ENCODE data around the gene TRIM40. TPM values are rescaled to one million over a fixed set of nuclear protein-coding genes. Genes with fewer than 3 reads are reported as not detected.

TRIM40 gene
- total RNA-seq, 3 donors from 2014 or later (not counting 1 experiment from before 2014, with no cell fraction given): 0.26 to 0.30 TPM; not detected in 1

GRCh38 chr6:30092852-30093543 lies 42.9 kb upstream of the TRIM40 start:
- no peak overlapping the region for H3K4me3 ChIP-seq (ENCODE audit: low read length)
- no peaks in the 10 kb centered on the region for H3K4me1 ChIP-seq (ENCODE audit: control insufficient read depth, insufficient read depth, low read length)
- H3K36me3 ChIP-seq (ENCODE audit: control insufficient read depth, insufficient read depth, low read length): no peaks in the 10 kb centered on the region
- ATAC-seq (no peak), DNase-seq (no peak)
- Mint-ChIP-seq H3K36me3 (no peaks in the 10 kb centered on the region), H3K9me3 (no peaks in the 10 kb centered on the region), H3K4me3 (no peak overlapping the region), H3K27me3 (ENCODE audit: low read depth in 2 of 2) (peaks cover 65 to 71% of the 10 kb centered on the region in 2 donors), H3K4me1 (no peaks in the 10 kb centered on the region), H3K27ac (no peak overlapping the region)
- peaks cover 28% of the 10 kb centered on the region for H3K27me3 ChIP-seq (ENCODE audit: control insufficient read depth, insufficient read depth, low read length)
- TF ChIP-seq, protein P1, sequence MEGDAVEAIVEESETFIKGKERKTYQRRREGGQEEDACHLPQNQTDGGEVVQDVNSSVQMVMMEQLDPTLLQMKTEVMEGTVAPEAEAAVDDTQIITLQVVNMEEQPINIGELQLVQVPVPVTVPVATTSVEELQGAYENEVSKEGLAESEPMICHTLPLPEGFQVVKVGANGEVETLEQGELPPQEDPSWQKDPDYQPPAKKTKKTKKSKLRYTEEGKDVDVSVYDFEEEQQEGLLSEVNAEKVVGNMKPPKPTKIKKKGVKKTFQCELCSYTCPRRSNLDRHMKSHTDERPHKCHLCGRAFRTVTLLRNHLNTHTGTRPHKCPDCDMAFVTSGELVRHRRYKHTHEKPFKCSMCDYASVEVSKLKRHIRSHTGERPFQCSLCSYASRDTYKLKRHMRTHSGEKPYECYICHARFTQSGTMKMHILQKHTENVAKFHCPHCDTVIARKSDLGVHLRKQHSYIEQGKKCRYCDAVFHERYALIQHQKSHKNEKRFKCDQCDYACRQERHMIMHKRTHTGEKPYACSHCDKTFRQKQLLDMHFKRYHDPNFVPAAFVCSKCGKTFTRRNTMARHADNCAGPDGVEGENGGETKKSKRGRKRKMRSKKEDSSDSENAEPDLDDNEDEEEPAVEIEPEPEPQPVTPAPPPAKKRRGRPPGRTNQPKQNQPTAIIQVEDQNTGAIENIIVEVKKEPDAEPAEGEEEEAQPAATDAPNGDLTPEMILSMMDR (IDR thresholded peaks at IDR 0.05): no peak
- intact Hi-C loops (cut with micrococcal nuclease): no loop called here
- no peaks in the 10 kb centered on the region for H3K9me3 ChIP-seq (ENCODE audit: control insufficient read depth, insufficient read depth, low read length)
- H3K27ac ChIP-seq (ENCODE audit: low read length): no peak overlapping the region
- WGBS (ENCODE audit: insufficient coverage): 87% methylated on average over 5 of the region's 6 CpGs

- Histone ChIP-seq H3K4me1 (ENCODE audit: control insufficient read depth, insufficient read depth, low read length) (no peaks in the 10 kb centered on the region), H3K9me3 (ENCODE audit: control insufficient read depth, insufficient read depth, low read length) (no peaks in the 10 kb centered on the region), H3K27ac (ENCODE audit: low read length) (no peak overlapping the region), H3K36me3 (ENCODE audit: control insufficient read depth, insufficient read depth, low read length) (no peaks in the 10 kb centered on the region), H3K4me3 (ENCODE audit: low read length) (no peak overlapping the region), H3K27me3 (ENCODE audit: control insufficient read depth, insufficient read depth, low read length) (peaks cover 34% of the 10 kb centered on the region)
- Mint-ChIP-seq H3K27me3 (ENCODE audit: low read depth in 2 of 2) (peaks cover 70 to 75% of the 10 kb centered on the region in 2 donors), H3K4me3 (no peak overlapping the region), H3K27ac (no peak overlapping the region), H3K4me1 (no peaks in the 10 kb centered on the region), H3K36me3 (no peaks in the 10 kb centered on the region), H3K9me3 (no peaks in the 10 kb centered on the region)
- DNase-seq: no peak
- 32% methylated on average over 3 of the region's 5 CpGs for WGBS (ENCODE audit: insufficient coverage)
- TF ChIP-seq, protein P1 (IDR thresholded peaks at IDR 0.05): no peak
- intact Hi-C loops (cut with micrococcal nuclease): no loop called here
- no peak for ATAC-seq
Measured at GRCh38 chr6:30093951-30094661, 41.8 kb upstream of the TRIM40 start.

GRCh38 chr6:30096829-30097228 lies 39.1 kb upstream of the TRIM40 start:
- Mint-ChIP-seq H3K9me3 (no peaks in the 10 kb centered on the region), H3K27ac (no peak overlapping the region), H3K36me3 (no peaks in the 10 kb centered on the region), H3K27me3 (ENCODE audit: low read depth in 2 of 2) (peaks cover 76 to 79% of the 10 kb centered on the region in 2 donors), H3K4me1 (peaks cover 17 to 19% of the 10 kb centered on the region in 2 donors), H3K4me3 (no peak overlapping the region)
- H3K27ac ChIP-seq (ENCODE audit: low read length): no peak overlapping the region
- no peaks in the 10 kb centered on the region for H3K9me3 ChIP-seq (ENCODE audit: control insufficient read depth, insufficient read depth, low read length)
- peaks cover 45% of the 10 kb centered on the region for H3K27me3 ChIP-seq (ENCODE audit: control insufficient read depth, insufficient read depth, low read length)
- no peak for DNase-seq
- H3K36me3 ChIP-seq (ENCODE audit: control insufficient read depth, insufficient read depth, low read length): no peaks in the 10 kb centered on the region
- H3K4me1 ChIP-seq (ENCODE audit: control insufficient read depth, insufficient read depth, low read length): peaks cover 18% of the 10 kb centered on the region
- 64% methylated on average over 1 of the region's 1 CpG for WGBS (ENCODE audit: insufficient coverage)
- no peak for ATAC-seq
- intact Hi-C loops (cut with micrococcal nuclease): no loop called here
- TF ChIP-seq, protein P1 (IDR thresholded peaks at IDR 0.05): no peak
- H3K4me3 ChIP-seq (ENCODE audit: low read length): no peak overlapping the region

Data from natural killer cell (primary cell).